Chondrocyte (in vitro differentiated cells): ENCODE data around the gene PRPS1. TPM values are rescaled to one million over a fixed set of nuclear protein-coding genes. Genes with fewer than 3 reads are reported as not detected.
A peak's percentile ranks its signal among the peaks of the same experiment; 100 is the strongest.

Experiments
- DNase-seq: peaks from one replicate; pipeline ENCODE4 v3.0.0; 2021; ENCODE audit warnings: mixed read lengths, low spot score
- H3K27ac Mint-ChIP-seq: one replicate; pipeline ENCODE4 v1.8.0; 2021; ENCODE audit warnings: mild to moderate bottlenecking, moderate library complexity, mixed read lengths; ENCODE audit not compliant: unreplicated experiment
- H3K27me3 Mint-ChIP-seq: 2 replicates; pipeline ENCODE4 v1.8.0; 2021; ENCODE audit warnings: low read depth, mixed read lengths
- H3K36me3 Mint-ChIP-seq: 2 replicates; pipeline ENCODE4 v1.8.0; 2021; ENCODE audit warnings: low read depth, mixed read lengths
- H3K4me1 Mint-ChIP-seq: 2 replicates; pipeline ENCODE4 v1.8.0; 2021; ENCODE audit warnings: low read depth, mild to moderate bottlenecking, mixed read lengths
- H3K4me3 Mint-ChIP-seq: one replicate; pipeline ENCODE4 v1.8.0; 2021; ENCODE audit warnings: mild to moderate bottlenecking, moderate library complexity, mixed read lengths; ENCODE audit not compliant: unreplicated experiment
- H3K9me3 Mint-ChIP-seq: 2 replicates; pipeline ENCODE4 v1.8.0; 2021; ENCODE audit warnings: low read depth, mixed read lengths
- total RNA-seq: library from RNA; stranded (reverse); gene quantifications from 3 replicates; pipeline ENCODE4 v1.2.1, GENCODE V29; 2021
- TF ChIP-seq, protein P1 (sequence below): fragments of 200-600 bp; sonication (generic); IDR thresholded peaks from 2 replicates; pipeline ENCODE4 v1.5.0; 2021; ENCODE audit warnings: antibody characterized with exemption, mild to moderate bottlenecking, moderate library complexity

Gene PRPS1
- total RNA-seq, 1 donor from 2014 or later = 31.6 TPM

DNA sequence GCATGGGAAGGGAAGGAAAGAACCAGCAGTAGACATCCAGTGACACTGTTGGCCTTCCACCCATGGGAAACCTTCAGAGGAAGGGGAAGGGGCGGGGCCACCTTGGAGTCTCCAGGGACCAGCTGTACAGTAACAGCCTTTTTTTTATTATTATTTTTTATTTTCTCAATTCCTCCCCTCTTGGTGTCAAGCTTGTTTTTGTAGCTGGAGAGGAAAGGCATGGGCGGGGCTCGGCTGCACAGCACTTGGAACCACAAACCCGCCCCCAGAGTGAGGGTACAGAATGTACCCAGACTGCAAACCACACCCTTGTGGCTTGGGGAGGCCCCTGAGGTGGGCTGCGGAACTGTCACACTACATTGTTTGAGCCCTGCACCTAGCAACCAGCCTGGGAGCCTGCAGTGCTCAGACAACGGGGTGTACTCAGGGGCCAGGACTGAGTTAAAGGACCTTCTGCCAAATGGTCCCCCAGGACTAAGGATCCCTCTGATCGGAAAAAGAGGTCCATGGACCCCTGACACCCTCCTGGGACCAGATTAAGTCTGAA is 45.7 kb downstream of the PRPS1 start:
- TF ChIP-seq, protein P1, sequence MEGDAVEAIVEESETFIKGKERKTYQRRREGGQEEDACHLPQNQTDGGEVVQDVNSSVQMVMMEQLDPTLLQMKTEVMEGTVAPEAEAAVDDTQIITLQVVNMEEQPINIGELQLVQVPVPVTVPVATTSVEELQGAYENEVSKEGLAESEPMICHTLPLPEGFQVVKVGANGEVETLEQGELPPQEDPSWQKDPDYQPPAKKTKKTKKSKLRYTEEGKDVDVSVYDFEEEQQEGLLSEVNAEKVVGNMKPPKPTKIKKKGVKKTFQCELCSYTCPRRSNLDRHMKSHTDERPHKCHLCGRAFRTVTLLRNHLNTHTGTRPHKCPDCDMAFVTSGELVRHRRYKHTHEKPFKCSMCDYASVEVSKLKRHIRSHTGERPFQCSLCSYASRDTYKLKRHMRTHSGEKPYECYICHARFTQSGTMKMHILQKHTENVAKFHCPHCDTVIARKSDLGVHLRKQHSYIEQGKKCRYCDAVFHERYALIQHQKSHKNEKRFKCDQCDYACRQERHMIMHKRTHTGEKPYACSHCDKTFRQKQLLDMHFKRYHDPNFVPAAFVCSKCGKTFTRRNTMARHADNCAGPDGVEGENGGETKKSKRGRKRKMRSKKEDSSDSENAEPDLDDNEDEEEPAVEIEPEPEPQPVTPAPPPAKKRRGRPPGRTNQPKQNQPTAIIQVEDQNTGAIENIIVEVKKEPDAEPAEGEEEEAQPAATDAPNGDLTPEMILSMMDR = no peak
- Mint-ChIP-seq H3K27me3 (no peaks in the 10 kb centered on the region), H3K36me3 (peaks cover 1% of the 10 kb centered on the region), H3K9me3 (no peaks in the 10 kb centered on the region), H3K27ac (peak overlapping the region; percentile 97), H3K4me1 (peaks cover 59% of the 10 kb centered on the region), H3K4me3 (peak overlapping the region; percentile 31)
- peak; percentile 96 for DNase-seq

DNA sequence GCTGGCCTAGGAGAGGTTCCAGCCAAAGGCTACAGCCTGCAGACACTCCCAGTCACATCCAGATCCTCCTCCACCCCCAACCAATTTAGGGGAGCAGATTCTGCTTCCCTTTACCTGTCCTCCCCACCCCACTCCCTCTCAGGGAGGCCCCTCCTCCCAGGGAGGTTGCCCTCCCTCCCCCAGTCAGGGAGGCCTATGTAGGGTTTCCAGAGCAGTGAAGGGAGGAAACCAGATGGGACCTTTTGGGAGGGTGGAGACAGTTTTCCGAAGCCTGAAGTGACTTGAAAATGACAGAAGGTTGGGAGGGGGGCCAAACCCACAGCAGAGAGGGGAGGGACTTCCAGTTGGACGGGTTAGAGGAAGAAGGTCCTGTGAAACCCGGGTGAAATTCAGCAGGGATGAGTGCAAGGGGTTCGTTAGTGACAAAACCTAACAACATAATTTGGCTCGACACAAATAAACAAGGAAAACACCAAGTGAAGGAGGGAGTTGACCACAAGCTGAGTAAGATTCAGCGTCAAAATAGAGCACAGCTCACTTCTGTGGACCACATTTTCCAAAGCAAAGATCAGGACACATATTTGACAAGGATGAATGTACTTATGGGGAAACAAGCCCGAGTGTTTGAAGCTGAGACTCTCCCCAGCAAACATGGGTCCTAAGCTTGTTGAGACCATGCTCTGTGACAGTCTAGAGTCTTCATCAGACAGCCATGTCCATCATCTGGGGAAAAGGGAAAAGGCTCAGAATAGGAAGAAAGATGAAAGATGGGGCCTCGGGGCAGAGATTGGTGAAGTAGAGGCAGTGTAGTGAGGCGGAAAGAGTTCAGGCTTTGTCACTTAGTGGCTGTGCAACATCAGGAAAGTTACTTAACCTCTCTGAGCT is 46.4 kb downstream of the PRPS1 start:
- no peaks in the 10 kb centered on the region for H3K36me3 Mint-ChIP-seq
- H3K27me3 Mint-ChIP-seq = no peaks in the 10 kb centered on the region
- peak overlapping the region; percentile 97 for H3K27ac Mint-ChIP-seq
- H3K4me3 Mint-ChIP-seq = peak overlapping the region; percentile 76
- DNase-seq = no peak
- TF ChIP-seq, protein P1 = no peak
- no peaks in the 10 kb centered on the region for H3K9me3 Mint-ChIP-seq
- peaks cover 62% of the 10 kb centered on the region for H3K4me1 Mint-ChIP-seq

DNA sequence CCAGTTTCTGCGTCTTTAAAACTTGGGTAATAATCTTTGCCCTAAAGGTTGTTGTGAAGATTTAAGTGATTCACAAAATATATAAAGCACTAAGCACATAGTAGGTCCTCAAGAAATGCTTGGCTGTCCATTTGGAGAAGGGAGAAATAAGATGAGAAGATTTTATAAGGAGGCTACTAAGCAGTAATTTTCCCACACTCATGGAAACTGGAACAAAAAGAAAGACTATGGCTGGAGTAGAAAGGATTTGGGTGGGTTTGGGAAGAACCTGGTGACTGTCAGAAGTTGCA is 47.0 kb downstream of the PRPS1 start:
- H3K36me3 Mint-ChIP-seq = no peaks in the 10 kb centered on the region
- no peak for DNase-seq
- peak overlapping the region; percentile 97 for H3K27ac Mint-ChIP-seq
- H3K9me3 Mint-ChIP-seq = no peaks in the 10 kb centered on the region
- H3K27me3 Mint-ChIP-seq = no peaks in the 10 kb centered on the region
- TF ChIP-seq, protein P1 = no peak
- H3K4me3 Mint-ChIP-seq = peak overlapping the region; percentile 76
- peaks cover 64% of the 10 kb centered on the region for H3K4me1 Mint-ChIP-seq

DNA sequence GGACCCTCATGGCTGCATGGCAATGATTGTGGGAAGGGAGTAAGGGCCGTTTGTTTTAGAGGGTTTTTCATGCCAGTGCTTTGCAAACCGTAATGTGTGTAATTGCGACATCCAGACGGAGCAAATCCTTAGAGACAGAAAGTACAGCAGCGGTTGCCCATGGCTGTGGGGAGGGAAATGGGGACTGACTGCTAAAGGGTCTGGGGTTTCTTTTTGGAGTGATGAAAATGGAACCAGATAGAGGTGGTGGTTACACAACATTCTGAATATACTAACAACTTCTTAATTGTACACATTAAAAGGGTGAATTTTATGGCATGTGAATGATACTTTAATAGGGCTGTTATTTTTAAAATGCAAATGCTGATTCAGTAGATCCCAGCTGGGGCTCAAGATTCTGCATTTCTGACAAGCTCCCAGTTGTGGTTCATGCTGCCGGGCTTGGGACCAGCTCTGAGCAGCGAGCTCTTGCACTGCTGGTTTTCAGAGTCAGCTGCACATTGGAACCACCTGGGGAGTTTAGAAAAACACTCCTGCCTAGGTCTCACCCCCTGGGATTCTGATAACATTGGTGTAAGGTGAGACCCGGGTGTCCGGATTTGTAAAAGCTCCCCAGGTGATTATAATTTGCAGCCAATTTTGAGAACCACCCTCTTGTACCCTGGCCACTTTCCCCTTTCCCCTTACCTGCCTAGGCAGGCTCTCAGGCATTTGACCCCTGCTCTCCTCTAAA is 47.7 kb downstream of the PRPS1 start:
- no peaks in the 10 kb centered on the region for H3K36me3 Mint-ChIP-seq
- no peak for DNase-seq
- H3K4me1 Mint-ChIP-seq = peaks cover 64% of the 10 kb centered on the region
- peak overlapping the region; percentile 97 for H3K27ac Mint-ChIP-seq
- peak overlapping the region; percentile 76 for H3K4me3 Mint-ChIP-seq
- TF ChIP-seq, protein P1 = no peak
- H3K27me3 Mint-ChIP-seq = no peaks in the 10 kb centered on the region
- H3K9me3 Mint-ChIP-seq = peaks cover 4% of the 10 kb centered on the region

DNA sequence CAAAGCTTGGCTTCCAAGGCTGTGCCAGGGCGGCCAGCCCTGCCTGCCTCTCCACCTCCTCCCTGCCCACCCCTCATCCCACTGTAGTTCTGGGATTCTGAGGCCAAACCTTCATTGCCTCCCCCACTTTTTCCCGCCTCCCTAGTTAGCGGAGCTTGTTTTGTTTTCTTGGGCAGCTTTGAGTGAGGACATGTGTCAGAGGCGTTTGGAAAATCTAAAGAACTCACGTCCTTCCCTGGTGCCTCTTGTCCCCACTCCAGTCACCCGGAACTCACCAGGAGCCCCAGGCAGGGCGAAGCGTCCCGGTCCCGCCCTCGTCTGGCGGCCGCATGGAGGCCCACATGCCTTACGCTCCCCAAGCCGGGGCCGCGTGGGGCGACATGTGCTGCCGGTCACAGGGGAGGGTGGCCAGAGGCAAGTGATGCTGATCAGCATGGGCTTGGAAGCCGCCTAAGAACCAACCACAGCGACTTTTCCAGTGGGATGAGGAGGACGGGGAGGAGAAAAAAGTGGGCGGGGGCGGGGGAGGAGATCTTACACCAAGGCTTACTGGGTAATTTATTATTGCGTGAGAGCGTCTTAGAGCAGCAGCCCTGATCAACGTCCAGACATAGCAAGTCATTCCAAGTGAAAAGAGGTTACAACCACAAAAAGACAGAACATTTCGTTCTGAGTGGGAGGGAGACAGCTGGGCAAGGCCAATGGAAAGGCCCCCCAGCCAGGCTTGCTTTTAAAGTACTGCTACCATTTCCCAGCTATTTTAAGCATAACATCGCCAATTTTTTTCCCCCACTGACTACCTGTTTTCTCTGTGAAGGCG is 48.5 kb downstream of the PRPS1 start:
- H3K4me3 Mint-ChIP-seq = peak overlapping the region; percentile 76
- H3K9me3 Mint-ChIP-seq = peaks cover 4% of the 10 kb centered on the region
- peak; percentile 98 for DNase-seq
- TF ChIP-seq, protein P1 = no peak
- H3K27ac Mint-ChIP-seq = peak overlapping the region; percentile 97
- H3K27me3 Mint-ChIP-seq = no peaks in the 10 kb centered on the region
- no peaks in the 10 kb centered on the region for H3K36me3 Mint-ChIP-seq
- H3K4me1 Mint-ChIP-seq = peaks cover 64% of the 10 kb centered on the region
